ENCODE results near the gene EPHB2.

EPHB2 gene

DNA sequence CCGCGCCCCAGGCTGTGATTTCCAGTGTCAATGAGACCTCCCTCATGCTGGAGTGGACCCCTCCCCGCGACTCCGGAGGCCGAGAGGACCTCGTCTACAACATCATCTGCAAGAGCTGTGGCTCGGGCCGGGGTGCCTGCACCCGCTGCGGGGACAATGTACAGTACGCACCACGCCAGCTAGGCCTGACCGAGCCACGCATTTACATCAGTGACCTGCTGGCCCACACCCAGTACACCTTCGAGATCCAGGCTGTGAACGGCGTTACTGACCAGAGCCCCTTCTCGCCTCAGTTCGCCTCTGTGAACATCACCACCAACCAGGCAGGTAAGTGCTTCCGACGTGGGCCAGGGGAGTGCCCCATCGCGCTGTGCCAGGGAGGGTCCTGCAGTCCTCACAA is 154.2 kb downstream of the EPHB2 start:
- no peak for DNase-seq

GRCh38 chr1:22865736-22866135 is 155.1 kb downstream of the EPHB2 start:
- DNase-seq = no peak

DNA sequence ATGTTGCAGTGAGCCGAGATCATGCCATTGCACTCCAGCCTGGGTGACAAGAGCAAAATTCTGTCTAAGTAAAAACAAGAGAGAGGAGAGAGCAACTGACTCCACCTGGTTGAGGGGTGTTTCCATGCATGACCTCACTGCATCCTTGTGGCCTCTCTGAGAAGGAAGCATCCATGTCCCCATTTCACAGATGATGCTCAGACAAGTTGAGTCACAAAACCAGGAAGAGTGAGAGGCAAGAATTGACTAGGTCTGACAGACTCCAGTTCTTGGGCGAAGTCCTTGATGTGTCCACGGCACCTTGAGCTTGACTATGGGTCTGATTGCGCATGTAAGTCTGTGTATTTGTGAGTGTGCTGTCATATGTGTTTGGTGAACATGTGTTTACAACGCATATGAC is 156.2 kb downstream of the EPHB2 start:
- no peak for DNase-seq

- no peak for DNase-seq
These were observed 157.7 kb downstream of the EPHB2 start for GRCh38 chr1:22868331-22868730.

- no peak for DNase-seq
These were observed 158.7 kb downstream of the EPHB2 start for GRCh38 chr1:22869325-22869724.

GRCh38 chr1:22870201-22870871 is 159.7 kb downstream of the EPHB2 start:
- DNase-seq = no peak

DNA sequence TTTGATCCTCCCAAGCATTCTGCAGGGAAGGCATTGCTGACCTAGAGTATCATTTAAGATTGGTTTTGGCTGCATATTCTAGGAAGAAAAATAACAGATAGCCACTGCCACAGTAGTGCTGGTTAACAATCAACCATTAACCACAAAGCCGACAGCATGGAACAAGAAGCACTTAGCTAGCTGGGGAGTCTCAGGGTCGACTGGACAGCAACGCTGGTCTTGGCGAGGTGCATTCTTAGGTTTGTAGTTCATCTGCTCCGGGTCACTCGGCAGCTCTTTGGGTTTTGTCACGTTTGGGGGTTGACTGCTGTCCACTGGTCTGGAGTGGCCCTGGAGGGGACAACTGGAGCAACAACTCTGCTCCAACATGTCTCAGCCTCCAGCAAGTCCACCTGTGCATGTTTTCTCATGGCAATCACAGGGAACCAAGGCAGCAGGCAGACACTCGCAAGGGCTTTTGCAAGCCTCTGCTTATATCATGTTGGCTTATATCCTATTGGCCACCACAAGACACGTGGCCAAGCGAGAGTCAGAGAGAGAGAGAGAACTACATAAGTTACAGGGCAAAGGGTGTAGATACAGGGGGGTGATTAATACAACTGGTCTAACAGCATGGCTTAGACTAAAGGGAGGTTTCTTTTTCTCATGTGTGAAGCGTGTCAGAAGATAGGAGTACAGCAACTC is 162.5 kb downstream of the EPHB2 start:
- no peak for DNase-seq

GRCh38 chr1:22874785-22875184 is 164.1 kb downstream of the EPHB2 start:
- no peak for DNase-seq

- DNase-seq = no peak
These were observed 164.6 kb downstream of the EPHB2 start for GRCh38 chr1:22875241-22875640.

DNA sequence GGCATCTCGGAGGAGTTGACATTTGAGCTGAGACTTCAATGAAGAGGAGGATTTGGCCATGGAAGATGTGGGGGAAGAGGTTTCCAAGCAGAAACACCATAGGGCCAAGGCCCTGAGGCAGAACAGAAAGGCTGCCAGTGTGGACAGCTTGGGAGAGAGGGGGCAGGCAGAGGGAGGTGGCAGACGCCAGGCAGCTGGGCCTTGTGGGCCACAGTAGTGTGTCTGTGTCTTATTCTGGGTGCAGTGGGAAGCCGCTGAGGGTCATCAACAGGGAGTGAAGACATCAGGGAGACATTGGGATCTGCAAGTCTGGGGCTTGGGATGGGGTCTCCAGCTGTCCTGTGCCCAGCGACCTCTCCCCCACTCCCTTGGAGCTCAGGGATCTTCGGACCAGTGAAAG is 165.2 kb downstream of the EPHB2 start:
- no peak for DNase-seq

GRCh38 chr1:22876359-22877111 is 165.9 kb downstream of the EPHB2 start:
- no peak for DNase-seq

- no peak for DNase-seq
These were observed 166.7 kb downstream of the EPHB2 start for GRCh38 chr1:22877112-22877915.

DNA sequence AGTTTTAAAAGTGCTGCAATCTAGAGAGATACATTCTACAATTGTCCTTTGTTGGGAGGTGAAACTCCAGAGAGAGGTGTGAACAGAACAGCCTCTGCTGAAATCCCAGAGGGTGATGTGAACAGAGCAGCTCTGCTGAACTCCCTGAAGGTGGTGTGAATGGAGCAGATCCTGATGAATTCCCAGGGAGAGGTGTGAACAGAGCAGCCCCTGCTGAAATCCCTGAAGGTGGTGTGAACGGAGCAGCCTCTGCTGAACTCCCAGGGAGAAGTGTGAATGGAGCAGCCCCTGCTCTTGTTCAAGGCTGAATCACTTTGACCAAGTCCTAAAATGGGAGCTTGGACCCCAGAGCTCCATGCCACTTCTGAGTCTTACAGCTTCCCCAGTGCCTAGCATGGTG is 167.3 kb downstream of the EPHB2 start:
- DNase-seq = no peak

- no peak for DNase-seq
These were observed 168.0 kb downstream of the EPHB2 start for GRCh38 chr1:22878626-22879025.

DNA sequence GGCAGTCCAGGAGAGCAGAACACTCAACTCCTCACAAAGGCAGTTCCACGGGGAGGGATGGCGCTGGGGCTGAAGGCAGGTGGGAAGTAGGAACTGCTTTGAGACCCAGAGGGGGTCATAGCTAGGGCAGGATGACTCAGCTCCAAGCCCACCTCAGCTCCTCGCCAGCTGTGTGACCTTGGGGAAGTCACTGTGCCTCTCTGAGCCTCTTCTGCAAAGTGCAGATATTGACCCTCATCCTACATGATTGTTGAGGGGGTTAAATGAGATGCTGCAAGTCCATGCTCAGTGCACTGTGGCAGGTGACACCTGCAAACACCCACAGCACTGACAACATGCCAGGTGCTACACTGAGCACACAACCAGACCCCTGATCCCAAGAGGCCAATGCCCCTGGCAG is 168.8 kb downstream of the EPHB2 start:
- no peak for DNase-seq

DNA sequence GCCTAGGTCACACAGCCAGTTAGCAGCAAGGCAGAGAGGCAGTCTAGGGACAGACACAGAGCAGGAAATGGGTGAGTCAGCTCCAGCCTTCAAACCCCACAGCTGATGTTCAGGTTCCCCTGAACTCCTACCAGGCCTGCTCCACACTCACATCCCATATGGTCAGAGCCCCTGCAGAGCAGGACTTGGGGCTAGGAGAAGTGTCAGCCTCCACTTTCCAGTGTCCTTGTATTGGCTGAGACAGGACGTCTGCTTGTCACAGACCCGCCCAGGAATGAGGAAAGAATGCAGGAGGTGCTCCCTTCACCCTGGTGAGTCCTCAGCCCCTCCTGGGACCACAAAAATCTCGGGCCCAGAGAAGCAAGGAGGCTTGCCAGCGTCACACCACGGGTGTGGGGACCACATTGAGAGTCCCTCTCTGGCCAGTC is 169.5 kb downstream of the EPHB2 start:
- DNase-seq = no peak

DNA sequence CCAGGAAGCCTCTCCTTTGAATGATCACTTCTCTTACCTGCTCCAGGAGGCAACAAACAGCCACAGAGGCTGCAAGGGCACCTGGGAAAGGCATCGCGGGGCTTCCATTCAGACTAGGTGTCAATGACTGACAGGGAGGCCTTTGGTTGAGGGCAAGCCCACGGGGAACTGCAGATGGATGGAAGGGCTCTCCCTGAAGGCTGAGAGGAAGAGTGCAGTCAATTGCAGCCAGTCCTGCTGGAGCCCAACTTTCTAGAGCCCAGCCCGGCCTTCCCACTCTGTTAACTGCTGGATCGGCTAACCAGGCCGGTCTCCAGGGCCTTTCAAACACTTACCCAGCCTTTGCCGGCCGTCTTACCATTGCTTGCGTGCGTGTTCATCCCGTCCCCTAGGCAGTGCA is 172.8 kb downstream of the EPHB2 start:
- no peak for DNase-seq

GRCh38 chr1:22884806-22885530 is 174.3 kb downstream of the EPHB2 start:
- DNase-seq = no peak

DNA sequence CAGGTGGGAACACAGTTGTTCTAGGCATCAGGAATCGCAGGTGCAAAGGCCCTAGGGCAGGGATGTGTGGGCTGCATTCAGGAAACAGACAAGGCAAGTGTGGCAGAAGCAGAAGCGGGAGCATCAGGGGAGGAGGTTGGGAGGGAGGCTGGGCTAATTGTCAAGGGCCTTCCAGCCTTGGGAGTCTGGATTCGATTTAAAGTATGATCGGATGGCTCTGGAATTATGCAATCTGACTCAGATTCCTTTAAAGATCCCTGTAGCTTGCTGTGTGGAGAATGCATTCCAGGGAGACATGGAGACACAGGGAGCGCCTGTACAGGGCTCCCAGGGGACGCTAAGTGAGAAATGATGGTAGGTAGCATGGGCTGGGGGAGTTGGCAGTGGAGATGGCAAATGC is 175.6 kb downstream of the EPHB2 start:
- DNase-seq = no peak

DNA sequence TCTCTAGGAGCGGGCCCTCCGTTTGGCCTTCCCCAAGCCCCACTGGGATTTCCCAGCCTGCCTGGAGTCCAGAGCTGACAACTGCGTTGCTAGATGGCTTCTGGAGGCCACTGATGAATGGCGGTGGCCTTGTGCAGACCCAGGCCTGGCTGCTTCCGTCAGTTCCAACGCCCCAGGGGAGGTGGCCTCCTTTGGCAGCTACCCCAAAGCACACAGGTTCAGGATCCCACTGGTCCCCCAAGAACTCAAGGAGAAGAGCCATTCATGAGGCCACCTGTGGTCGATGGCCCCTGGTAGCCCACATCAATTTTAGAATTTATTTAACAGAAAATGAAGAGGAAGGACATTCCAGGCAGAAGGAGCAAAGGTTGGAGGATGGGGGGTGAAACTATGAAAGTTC is 176.9 kb downstream of the EPHB2 start:
- DNase-seq = no peak

GRCh38 chr1:22888320-22889075 is 177.9 kb downstream of the EPHB2 start:
- no peak for DNase-seq
